ENCODE data around the gene PHACTR4.

DNA sequence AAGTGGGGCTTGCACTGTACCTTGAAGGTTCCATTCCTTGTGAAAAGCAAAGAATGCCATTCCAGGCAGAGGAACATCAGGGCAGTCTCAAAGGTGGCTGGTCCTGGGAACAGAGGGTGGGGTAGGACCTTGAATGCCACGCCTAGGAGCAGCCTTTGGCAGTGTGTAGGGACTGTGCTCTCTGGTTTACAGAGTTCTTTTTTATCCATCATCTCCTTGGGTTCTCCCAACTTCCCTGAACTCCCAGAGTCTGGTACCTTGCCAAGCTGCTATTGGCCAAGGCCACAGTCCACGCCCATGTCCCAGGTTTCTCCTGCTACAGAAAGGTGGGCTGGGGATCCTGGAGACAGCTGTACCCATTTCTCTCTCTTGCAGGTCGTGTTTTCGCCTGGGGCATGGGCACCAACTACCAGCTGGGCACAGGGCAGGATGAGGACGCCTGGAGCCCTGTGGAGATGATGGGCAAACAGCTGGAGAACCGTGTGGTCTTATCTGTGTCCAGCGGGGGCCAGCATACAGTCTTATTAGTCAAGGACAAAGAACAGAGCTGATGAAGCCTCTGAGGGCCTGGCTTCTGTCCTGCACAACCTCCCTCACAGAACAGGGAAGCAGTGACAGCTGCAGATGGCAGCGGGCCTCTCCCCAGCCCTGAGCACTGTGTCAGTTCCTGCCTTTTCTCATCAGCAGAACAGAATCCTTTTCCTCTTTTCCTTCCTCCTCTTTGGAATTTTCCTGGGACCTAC lies 168.1 kb downstream of the PHACTR4 start:
- no peak for TF ChIP-seq EP300 (IDR thresholded peaks at IDR 0.05)
- TF ChIP-seq POLR2A (IDR thresholded peaks at IDR 0.05) = no peak
- TF ChIP-seq, protein P1, sequence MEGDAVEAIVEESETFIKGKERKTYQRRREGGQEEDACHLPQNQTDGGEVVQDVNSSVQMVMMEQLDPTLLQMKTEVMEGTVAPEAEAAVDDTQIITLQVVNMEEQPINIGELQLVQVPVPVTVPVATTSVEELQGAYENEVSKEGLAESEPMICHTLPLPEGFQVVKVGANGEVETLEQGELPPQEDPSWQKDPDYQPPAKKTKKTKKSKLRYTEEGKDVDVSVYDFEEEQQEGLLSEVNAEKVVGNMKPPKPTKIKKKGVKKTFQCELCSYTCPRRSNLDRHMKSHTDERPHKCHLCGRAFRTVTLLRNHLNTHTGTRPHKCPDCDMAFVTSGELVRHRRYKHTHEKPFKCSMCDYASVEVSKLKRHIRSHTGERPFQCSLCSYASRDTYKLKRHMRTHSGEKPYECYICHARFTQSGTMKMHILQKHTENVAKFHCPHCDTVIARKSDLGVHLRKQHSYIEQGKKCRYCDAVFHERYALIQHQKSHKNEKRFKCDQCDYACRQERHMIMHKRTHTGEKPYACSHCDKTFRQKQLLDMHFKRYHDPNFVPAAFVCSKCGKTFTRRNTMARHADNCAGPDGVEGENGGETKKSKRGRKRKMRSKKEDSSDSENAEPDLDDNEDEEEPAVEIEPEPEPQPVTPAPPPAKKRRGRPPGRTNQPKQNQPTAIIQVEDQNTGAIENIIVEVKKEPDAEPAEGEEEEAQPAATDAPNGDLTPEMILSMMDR (IDR thresholded peaks at IDR 0.05) = no peak
